Measurements from ENCODE around the gene GANC.
"Not testable (repeated sequence)": the region's sequence is repeated elsewhere in the genome, so short reads cannot be mapped to it uniquely, and the experiment has no call there.

Gene GANC

GRCh38 chr15:42282926-42283325 lies 9.9 kb downstream of the GANC start:
- no peak for DNase-seq (ENCODE audit: low spot score)

GRCh38 chr15:42283671-42284070 lies 10.7 kb downstream of the GANC start:
- no peak for DNase-seq (ENCODE audit: low spot score)

- DNase-seq (ENCODE audit: low spot score): no peak
Measured at GRCh38 chr15:42284551-42284950, 11.6 kb downstream of the GANC start.

GRCh38 chr15:42285034-42285433 lies 12.0 kb downstream of the GANC start:
- no peak for DNase-seq (ENCODE audit: low spot score)

GRCh38 chr15:42286445-42287029 lies 13.5 kb downstream of the GANC start:
- DNase-seq (ENCODE audit: low spot score): no peak

- no peak for DNase-seq (ENCODE audit: low spot score)
Measured at GRCh38 chr15:42287931-42288330, 14.9 kb downstream of the GANC start.

GRCh38 chr15:42289166-42289565 lies 16.2 kb downstream of the GANC start:
- no peak for DNase-seq (ENCODE audit: low spot score)

GRCh38 chr15:42301004-42301403 lies 28.0 kb downstream of the GANC start:
- DNase-seq (ENCODE audit: low spot score): not testable (repeated sequence)

GRCh38 chr15:42306681-42307080 lies 33.7 kb downstream of the GANC start:
- DNase-seq (ENCODE audit: low spot score): no peak

DNA sequence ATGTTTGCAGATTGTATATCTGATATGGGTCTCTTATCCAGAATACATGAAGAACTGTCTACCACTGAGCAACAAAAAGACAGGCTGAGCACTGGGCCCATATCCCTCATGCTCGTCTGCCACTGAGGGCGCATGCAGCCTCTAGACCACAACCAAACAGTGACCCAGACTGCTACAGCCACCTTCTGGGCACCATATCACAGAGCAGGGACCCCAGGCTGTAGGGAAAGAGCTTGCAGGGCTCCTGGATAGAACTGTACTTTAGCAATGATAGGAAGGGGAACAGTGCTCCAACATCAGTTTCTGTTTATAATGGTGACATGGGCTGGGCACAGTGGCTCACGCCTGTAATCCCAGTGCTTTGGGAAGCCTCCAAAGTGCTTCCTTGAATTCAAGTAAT lies 40.5 kb downstream of the GANC start:
- DNase-seq (ENCODE audit: low spot score): no peak

- DNase-seq (ENCODE audit: low spot score): no peak
Measured at GRCh38 chr15:42314818-42315217, 41.8 kb downstream of the GANC start.

DNA sequence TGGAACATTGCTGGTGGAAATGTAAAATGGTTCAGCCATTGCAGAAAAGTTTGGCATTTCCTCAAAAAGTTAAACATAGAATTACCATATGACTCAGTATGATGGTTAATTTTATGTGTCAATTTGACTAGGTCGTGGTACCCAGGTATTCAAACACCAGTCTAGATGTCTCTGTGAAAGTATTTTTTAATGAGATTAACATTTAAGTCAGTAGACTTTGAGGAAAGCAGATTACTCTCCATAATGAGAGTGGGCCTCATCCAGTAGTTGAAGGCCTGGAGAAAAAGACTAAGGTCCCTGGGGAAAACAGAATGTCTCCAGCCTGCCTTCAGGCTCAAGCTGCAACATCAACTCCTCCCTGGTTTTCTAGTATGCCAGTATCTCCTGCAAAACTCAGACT lies 42.5 kb downstream of the GANC start:
- DNase-seq (ENCODE audit: low spot score): no peak

DNA sequence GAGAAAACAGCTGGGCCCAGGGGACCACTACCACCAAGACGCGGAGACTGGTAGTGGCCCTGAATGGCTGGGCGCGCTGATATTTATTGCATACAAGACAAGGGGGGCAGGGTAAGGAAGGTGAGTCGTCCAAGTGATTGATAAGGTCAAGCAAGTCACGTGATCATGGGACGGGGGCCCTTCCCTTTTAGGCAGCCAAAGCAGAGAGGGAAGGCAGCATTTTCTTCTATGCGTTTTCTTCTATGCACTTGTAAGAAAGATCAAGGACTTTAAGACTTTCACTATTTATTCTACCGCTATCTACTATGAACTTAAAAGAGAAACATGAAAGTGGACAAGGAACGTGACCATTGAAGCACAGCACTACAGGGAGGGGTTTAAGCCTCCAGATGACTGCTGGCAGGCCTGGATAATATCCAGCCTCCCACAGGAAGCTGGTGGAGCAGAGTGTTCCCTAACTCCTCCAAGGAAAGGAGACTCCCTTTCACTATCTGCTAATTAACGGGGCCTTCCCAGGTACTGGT lies 43.3 kb downstream of the GANC start:
- not testable (repeated sequence) for DNase-seq (ENCODE audit: low spot score)

DNA sequence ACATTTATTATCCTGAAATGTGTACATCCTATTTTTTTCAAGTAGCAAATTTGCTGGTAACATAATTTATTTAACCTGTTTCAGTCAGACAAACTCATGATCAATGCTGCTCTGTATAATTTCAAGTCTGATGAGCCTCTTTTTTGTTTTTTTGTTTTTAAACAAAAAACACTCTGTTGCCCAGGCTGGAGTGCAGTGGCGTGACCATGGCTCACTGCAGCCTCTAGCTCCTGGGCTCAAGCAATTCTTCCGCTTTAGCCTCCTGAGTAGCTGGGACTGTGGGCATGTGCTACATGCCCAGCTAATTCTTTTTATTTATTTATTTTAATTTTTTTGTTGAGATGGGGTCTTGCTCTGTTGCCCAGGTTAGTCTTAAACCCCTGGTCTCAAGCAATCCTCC lies 46.2 kb downstream of the GANC start:
- no peak for DNase-seq (ENCODE audit: low spot score)

DNA sequence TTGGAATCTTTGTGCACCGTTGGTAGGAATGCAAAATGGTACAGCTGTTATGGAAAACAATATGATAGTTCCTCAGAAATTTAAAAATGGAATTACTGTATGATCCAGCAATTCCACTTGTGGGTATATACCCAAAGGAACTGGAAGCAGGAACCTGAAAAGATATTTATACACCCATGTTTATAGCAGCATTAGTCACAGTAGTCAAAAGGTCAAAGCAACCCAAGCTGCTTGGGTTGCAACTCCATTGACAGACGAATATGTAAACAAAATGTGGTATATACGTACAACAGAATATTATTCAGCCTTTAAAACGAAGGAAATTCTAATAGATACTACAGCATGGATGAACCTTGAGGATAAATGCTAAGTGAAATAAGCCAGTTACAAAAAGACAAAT lies 51.3 kb downstream of the GANC start:
- no peak for DNase-seq (ENCODE audit: low spot score)

- no peak for DNase-seq (ENCODE audit: low spot score)
Measured at GRCh38 chr15:42329161-42329560, 56.2 kb downstream of the GANC start.

DNA sequence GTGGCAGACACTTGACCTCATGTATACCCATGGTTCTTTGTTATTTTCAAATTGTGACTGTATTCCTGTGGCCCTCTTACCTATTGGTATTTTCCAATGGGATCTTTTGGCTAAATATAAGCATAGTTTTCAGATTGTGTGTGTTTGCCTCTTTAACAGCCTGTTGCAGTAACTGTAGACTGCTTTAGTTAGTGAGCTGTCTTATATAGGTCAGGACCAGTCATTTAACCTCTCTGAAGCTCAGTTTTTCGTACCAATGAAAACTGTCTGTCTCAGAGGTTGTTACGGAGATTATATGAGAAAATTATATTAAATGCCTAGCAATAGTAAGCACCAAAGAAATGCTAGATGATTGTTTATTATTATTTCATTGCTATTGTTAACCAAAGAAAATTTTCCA lies 57.0 kb downstream of the GANC start:
- no peak for DNase-seq (ENCODE audit: low spot score)

DNA sequence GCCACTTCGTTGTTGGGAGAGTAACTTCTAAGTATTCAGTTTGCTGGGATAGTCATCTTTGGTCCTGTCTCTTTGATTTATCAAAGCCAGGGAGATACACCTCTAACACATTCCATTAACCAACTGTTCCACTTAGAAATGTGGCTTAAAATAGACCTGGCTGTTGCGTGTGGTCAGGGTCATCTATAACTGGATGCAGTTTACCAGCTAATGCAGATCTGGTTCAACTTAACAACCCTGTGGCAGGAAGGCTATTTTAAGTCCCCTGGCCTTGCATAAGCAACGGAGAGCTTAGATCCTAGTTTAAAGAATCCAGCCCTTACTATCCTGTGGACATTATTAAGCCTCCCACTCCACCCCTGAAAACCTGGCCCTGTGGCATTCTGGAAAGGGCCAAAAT lies 58.2 kb downstream of the GANC start:
- DNase-seq (ENCODE audit: low spot score): no peak

DNA sequence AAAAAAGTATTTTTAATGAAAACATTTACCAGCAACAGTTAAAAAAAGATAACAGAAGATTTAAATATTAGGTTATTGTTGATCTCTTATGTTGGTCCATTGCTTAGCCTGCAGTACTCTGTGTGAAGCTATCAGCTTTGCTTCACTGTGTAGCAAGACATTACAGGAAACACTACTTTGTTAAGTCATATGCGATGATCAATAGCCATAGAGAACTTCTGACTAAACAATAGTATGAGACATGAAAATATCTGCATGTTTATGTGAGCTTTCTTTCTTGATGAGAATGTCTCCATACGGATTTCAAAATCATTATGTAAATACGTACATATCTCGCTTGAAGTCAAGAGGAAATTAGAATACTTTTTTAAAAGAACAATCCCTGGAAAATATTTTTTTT lies 59.3 kb downstream of the GANC start:
- DNase-seq (ENCODE audit: low spot score): no peak

DNA sequence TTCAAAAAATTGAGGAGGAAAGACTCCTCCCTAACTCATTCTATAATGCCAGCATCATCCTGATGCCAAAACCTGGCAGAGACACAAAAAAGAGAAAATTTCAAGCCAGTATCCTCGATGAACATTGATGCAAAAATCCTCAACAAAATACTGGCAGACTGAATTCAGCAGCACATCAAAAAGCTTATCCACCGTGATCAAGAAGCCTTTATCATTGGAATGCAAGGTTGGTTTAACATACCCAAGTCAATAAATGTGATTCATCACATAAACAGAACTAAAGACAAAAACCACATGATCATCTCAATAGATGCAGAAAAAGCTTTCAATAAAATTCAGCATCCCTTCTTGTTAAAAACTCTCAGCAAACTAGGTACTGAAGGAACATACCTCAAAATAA lies 62.1 kb downstream of the GANC start:
- no peak for DNase-seq (ENCODE audit: low spot score)

- DNase-seq (ENCODE audit: low spot score): not testable (repeated sequence)
Measured at GRCh38 chr15:42336650-42337049, 63.6 kb downstream of the GANC start.

DNA sequence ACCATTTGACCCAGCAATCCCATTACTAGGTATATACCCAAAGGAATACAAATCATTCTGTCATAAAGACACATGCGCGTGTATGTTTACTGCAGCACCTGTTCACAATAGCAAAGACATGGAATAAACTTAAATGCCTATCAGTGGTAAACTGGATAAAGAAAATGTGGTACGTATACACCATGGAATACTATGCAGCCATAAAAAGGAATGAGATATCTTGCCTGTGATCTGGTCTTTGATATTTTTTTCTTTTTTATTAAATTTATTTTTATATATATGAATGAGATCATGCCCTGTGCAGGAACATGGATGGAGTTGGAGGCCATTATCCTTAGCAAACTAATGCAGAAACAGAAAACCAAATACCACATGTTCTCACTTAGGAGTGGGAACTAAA lies 64.1 kb downstream of the GANC start:
- DNase-seq (ENCODE audit: low spot score): not testable (repeated sequence)

DNA sequence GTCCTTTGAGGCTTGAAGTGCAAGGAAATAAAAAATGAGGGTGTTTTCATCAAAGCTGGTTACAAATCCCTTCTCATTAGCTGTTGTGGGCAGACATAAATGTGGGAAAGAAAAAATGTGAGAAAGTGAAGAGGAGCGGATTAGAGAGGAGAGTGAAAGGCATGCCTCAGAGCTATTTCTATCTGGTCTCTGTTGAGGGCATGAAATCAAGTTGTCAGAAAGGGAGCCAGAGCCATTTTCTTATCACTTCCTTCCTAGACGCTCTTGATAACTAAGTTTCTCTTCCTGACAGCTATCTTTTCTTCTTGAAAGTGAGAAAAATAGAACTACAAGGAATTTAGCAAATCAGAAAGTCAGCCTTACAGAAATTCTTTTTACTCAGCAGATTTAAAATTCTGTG lies 65.5 kb downstream of the GANC start:
- no peak for DNase-seq (ENCODE audit: low spot score)

DNA sequence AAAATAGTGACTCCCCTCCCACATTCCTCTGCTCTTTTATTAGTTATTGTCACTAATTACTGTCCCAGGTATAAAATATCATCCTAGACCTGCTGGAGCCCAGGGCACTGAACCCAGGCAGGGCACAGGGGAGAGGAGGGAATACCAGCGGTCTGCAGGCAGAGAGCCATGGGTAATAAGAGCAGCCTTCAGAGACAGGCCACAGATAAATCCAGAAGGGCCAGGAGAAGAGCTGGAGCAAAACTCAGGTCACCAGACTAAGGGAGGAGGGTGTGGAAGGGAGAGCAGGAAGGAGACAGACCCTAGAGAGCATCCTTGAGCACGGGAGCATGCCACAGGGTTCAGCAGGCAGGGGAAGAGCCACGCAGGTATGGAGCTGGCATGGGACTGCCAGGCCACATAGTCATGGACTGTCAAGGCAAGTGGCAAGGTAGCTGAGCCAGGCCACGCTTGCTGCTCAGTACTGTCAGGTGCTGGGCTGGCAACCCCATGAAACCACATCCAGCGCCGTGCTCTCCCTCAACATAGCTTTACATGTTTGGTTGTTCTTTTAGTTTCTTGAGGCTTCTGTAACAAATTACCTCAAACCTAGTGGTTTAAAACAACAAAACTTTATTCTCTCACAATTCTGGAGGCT lies 70.7 kb downstream of the GANC start:
- no peak for DNase-seq (ENCODE audit: low spot score)
